HG02885 (cell line): ENCODE measurements around the gene ASGR1.

Experiments
- ATAC-seq: cut with Tn5 transposase; IDR thresholded peaks from one replicate; pipeline ENCODE4 v1.9.1; 2021; ENCODE audit warnings: mild to moderate bottlenecking; ENCODE audit not compliant: unreplicated experiment, poor library complexity

ASGR1 gene, protein sequence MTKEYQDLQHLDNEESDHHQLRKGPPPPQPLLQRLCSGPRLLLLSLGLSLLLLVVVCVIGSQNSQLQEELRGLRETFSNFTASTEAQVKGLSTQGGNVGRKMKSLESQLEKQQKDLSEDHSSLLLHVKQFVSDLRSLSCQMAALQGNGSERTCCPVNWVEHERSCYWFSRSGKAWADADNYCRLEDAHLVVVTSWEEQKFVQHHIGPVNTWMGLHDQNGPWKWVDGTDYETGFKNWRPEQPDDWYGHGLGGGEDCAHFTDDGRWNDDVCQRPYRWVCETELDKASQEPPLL

DNA sequence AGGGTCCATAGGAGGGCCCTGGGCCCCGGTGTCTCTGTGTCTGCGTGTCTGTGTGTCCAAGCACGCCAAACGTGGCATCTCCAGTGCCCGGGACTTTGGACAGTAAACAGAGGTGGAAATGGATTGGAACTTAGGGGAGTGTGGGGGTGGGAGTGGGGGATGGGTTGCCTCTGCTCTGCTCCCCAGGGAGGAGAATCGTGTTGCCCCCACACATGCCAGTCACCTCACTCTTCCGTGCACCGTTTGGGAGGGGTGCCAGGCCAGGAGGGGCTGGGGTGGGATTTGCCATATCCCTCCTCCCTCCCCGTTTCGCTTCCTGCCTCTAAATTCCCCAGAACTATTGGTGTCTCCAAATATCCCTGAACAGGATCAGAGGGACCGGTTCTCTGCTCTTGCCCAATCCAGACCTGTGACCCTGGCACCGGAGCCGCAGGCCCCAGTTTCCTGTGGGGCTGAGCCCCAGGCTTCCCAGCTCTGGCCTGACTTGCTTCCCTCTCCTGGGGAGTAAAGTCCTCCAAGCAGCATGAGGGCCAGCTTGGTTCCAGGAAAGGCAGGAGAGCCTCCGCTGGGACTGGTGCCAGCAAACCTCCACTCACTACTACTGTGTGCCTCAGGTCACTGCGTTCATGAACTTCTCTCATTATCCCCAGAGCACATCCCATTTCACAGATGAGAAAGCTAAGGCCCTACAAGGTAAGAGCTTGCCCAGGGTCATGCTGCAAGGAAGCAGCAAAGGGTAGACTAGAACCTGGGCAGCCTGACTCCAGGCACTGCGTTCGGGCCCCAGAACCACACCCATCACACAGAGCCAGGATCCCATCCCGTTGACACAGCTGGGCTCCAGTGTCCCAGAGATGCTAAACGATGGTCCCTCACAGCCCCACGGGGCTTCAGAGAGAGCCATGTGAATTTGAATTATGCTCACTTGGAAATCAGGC is at the start of gene ASGR1:
ASGR1 (minus strand) TSS at position 54 of the 938 bp plus-strand sequence. CDS start 807 bp downstream, outside the sequence.
- no peak for ATAC-seq

DNA sequence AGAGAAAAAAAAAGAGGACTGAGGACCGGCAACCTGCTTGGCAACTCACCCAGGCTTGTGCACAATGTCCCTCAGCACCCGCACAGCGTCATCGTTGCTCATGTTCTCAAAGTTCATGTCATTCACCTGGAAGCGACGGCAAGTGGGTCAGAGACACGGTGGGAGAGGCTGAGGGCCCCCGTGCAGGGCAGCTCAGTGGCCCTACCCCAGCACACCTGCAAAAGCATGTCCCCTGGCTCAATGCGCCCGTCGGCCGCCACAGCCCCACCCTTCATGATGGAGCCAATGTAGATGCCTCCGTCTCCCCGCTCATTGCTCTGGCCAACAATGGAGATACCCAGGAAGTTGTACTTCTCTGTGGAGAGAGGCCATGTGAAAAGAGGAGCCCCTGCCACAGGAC is 49.8 kb upstream of the ASGR1 start:
- ATAC-seq = no peak

DNA sequence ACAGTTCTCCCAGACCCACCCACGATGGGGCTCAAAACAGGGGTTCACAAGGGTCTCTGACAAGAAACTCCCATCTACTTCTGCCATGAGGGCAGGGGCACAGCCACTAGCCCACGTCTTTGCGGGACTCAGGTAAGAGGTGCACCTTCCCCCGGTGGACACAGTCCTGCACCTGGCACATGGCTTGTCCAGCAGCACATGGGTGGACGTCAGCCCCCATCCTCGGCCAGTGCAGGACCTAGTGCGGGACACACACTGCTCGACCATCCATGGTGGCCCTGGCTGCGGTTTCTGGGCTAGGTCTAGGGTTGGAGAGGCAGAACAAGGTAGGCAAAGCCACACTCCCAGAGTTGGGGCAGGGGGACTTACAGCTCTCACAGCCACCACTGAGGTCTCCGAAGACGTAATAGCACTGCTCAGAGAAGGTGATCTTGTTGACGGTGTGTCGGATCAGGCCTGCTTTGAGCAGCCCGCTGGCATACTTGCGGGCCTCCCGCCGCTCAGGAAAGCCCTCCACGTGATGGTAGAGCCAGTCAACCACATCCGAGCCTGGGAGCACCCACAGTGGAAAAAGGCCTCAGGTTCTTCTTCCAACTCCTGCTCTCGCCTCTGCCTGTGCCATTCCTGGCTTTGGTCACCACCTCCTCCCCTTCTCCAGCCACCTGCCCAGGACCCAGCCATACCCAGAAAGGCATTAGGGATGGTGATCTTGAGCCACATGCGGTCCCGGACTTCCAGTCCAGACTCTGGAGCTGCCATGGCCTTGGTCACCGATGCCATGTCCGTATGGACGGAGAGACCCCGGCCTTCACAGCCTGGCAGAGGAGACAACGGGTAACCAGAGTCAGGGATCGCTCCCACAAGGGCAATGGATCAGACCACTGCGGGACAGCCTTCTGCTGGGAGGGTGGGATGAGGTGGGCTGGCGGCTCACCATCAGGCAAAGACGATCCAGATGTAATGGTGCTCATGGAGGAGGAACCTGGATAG is 47.8 kb upstream of the ASGR1 start:
- no peak for ATAC-seq

DNA sequence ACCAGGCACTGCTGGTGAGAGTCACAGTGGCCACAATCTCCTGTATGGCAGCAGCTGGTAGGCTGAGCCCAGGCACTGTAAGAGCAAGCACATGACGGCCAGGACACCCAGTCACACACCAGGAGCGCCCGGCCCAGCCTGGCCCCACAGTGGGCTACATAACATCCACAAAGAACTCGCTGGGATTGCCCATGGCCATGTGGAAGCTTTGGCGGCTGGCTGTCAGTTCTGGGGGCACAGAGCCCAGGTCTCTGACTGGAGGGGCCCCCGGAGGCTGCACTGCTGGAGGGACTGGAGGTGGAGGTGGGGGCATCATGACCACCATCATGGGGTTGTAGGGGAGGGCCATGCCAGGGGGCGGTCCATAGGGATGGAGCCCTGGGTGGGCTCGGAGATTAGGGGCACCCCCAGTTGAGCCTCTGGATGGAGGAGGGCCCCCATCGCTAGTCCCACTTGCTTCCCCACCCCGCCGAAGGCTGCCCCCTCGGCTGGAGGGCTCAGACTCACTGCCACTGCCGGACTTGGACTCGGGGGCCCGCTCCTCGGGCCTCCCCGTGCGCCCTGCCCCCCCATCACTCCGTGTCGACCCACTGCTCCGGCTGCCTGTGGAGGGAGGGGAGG is 46.7 kb upstream of the ASGR1 start:
- no peak for ATAC-seq

DNA sequence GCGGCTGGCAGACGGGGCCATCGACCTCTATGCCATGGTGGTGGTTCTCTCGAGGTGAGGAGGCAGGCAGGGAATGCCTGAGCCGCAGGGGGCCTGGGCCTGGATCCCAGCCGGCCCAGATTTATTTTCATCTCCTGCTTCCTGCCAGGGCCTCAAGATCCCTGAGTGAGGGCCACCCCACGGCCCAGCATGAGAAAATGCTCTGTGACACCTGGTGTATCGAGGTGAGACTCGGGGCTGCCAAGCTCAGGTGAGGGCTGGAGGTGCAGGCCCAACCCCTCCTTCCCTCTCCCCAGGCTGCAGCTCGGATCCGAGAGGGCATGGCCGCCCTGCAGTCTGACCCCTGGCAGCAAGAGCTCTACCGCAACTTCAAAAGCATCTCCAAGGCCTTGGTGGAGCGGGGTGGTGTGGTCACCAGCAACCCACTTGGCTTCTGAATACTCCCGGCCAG is 45.5 kb upstream of the ASGR1 start:
- no peak for ATAC-seq

DNA sequence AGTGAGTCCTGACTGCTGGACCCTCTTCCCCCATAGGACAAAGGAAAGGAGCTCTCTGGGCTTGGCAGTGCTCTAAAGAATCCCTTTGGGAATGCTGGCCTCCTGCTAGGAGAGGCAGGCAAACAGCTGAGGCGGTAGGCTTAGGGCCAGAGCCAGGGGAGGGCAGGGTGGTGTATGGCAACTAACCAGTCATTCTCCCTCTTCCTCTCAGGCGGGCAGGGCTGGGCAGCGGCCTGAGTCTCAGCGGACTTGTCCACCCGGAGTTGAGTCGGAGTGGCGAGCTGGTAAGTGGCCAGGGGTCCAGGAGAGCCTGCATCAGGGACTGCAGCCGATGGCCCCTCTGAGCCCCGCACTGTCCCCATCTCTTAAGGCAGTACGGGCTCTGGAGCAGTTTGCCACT is 44.9 kb upstream of the ASGR1 start:
- no peak for ATAC-seq

DNA sequence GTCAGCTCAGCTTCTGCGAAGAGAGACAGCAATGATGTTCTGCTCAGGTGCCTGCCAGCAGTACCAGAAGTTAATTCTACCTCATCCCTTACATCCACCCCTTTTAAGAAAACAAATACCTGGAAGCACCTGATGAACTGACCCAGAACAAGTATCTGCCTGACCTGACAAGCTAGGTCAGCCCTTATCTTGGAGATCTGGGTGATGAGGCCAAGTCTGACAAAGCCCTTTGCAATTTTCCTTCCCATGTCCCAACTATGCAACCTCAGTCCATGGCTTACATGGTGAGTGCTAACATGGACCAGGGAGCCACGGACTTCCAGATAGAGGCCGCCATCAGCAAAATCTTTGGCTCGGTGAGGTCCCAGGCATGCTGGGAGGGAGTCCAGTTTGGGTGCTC is 44.2 kb upstream of the ASGR1 start:
- ATAC-seq = no peak

DNA sequence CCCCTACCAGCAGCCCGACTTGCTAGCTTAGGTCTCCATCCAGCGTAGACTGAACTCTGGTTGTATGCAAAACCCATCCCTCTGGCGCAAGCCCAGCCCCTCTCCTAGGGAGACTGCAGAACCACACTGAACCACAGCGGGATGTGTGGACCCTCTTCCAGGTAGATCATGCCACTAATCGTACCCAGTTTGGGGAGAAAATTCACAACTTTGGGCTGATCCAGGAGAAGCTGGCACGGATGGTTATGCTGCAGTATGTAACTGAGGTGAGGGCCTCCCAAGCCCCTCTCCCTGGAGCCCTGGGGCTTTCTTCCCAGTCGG is 43.8 kb upstream of the ASGR1 start:
- ATAC-seq = no peak

DNA sequence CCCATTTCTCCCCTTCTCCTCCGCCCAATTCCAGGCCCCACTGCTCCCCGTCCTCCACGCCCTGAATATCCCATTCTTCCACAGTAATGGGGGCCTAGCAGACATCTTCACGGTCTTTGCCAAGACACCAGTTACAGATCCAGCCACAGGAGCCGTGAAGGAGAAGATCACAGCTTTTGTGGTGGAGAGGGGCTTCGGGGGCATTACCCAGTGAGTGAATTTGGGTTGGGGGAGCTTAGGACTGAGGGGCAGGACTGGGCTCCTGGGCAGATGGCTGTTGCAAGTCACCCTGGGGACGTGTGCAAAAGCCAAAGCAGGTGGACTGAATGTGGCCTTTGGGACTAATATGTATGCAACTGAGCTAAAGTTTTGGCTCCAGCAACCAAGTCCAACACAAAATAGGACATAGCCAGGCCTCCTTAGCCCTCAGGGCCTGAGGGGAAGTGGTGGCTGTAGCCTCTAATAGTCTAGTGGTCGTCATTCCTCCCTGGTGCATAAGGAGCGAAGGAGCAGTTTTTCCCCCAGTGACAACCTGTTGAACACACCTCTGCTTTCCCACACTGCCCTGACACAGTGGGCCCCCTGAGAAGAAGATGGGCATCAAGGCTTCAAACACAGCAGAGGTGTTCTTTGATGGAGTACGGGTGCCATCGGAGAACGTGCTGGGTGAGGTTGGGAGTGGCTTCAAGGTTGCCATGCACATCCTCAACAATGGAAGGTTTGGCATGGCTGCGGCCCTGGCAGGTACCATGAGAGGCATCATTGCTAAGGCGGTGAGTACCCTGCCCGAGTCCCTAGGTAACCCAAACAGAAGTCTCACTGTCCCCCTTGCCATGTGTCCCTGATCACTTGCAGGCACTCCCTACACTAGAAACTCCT is 43.2 kb upstream of the ASGR1 start:
- ATAC-seq = no peak

DNA sequence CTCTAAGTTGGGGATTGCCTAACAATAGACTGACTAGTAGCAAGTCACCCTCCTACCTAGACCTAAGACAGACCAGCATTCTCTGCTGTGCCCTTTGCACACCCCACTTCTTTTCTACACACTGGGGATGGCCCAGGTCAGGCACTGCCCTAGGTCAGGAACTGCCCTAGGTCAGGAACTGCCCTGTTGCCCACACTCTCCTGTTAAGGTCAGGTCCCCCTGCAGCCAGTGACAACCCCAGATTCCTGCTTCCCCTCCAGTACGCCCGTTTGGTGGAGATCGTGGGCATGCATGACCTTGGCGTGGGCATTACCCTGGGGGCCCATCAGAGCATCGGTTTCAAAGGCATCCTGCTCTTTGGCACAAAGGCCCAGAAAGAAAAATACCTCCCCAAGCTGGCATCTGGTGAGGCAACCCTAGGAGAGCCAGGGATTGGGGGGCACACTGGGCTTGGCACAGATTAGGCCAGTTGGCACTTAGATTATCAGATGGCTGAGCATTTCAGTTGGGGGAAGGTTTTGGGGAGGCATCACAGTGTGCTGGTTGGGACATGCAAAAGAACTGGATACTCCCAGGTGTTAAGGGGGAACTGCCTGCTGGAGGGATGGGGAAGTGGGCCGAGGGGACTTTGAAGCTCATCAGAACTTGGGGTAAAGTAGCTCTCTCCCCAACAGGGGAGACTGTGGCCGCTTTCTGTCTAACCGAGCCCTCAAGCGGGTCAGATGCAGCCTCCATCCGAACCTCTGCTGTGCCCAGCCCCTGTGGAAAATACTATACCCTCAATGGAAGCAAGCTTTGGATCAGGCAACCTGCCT is 42.3 kb upstream of the ASGR1 start:
- no peak for ATAC-seq

DNA sequence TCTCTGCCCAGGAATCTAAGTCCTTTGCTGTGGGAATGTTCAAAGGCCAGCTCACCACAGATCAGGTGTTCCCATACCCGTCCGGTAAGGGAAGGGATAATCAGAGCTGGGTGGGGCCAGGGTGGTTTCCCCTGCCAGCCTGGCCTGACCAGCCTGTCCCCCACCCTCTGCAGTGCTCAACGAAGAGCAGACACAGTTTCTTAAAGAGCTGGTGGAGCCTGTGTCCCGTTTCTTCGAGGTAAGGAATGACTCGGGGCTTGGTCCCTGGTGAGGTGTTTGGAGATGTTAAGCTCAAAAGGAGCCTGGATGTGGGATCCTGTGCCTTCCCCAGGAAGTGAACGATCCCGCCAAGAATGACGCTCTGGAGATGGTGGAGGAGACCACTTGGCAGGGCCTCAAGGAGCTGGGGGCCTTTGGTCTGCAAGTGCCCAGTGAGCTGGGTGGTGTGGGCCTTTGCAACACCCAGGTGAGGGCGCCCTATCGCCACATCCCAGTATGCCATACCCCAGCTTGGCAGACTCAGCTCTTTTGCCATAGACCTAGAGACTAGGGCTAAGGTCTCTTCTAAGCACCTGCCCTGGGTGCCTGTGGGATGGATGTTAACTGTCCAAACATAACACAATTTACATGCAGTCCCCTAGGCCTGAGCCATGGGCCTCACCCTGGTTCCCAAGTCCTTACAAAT is 41.6 kb upstream of the ASGR1 start:
- no peak for ATAC-seq

DNA sequence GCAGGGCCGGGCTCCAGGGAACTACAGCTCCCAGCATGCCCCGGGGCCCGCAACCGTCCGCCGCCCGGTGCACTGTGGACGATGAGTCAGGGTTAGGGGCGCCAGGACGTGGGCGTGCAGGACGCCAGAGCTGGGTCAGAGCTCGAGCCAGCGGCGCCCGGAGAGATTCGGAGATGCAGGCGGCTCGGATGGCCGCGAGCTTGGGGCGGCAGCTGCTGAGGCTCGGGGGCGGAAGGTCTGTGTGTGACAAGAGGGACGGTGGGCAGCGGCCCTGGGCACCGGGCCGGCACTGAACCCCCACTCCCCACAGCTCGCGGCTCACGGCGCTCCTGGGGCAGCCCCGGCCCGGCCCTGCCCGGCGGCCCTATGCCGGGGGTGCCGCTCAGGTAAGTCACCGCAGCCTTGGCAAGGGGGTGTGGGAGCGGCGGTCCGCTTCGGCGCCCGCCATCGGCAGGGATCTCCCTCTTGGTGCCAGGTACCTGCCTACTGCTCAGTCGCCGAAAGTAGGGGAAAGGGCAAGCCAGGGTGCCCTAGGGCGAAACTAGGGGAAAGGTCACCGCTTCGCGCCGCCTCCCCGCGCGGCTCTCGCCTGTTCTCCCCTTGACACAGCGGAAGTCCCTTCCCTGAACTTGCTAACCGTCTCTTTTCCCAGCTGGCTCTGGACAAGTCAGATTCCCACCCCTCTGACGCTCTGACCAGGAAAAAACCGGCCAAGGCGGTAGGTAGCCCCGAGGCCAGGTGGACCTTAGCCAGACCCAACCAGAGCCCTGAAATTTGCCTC is 40.8 kb upstream of the ASGR1 start, which contains the start of the genes ACADVL and DLG4:
ACADVL (plus strand) TSS at position 127 of the 781 bp plus-strand sequence; CDS start at position 174, 47 bp downstream.
DLG4 (minus strand) TSS at position 25 of the 781 bp plus-strand sequence.
- ATAC-seq = peak; percentile 67

DNA sequence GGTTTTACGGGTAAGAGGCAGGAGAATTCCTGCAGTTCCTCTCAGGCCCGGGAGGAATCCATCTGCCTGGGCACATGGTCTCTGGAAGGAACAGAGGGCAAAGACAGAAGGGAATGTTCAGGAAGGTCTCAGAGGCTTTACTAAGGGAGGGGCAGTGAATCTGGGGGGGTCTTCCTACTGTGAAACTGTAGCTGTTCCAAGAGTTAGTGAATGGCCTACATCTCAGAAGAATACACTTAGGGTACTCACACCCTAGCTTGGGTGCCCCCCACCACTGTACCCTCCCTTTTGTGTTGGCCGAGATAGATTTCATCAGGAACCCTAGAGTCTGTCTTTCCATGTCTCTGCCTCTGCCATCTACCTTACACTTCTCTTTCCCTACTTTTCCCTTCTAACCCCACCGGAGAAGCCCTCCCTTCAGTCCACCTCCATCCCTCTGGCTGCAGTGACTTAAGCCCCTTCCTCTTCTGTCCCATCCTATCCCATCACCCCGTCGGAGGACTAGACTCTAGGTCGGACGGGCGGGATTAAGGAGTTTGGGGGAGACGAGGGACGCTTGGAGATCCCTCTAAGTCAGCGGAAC is 40.1 kb upstream of the ASGR1 start:
- ATAC-seq = no peak

DNA sequence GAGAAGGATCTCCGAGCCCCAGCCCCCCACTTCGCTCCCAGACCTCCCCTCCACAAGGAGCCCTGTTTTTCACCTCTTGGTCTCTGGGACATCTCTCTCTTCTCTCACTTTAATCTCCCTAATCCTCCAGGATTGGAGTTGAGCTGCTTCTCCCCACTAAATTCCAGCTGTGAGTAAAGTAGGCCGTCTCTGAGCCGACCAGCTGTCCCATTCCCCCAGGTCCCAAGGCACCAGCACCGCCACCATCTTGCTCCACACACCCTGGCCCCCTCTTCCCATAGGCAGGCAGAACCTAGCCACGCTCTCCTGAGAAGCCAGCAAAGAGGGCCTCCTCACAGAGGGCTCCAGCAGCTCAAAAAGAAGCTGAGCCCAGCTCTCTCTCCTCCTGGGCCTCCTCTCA is 39.6 kb upstream of the ASGR1 start:
- ATAC-seq = no peak

DNA sequence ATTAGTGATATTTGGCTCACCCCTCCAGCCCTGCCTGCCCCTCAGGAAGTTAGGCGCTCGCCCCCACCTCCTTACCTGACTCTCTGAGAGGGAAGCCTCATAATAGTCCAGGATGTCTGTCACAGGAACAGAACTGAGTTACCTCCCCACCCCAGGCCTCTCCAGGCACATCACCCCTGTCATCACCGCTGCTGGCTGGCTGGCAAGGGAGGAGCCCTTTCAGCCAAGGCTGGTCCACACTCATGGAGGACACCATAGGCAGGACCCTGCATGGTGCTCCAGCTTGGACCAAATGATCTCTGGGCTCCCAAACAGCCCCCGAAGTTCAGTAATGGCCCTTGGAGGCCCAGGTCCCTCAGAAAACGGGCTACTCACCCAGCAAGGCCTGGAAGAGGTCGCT is 39.0 kb upstream of the ASGR1 start:
- no peak for ATAC-seq
